ENCODE measurements around the gene ABHD11.
A peak's percentile ranks its signal among the peaks of the same experiment; 100 is the strongest.
"Not testable (repeated sequence)": the region's sequence is repeated elsewhere in the genome, so short reads cannot be mapped to it uniquely, and the experiment has no call there.

The ABHD11 gene, protein sequence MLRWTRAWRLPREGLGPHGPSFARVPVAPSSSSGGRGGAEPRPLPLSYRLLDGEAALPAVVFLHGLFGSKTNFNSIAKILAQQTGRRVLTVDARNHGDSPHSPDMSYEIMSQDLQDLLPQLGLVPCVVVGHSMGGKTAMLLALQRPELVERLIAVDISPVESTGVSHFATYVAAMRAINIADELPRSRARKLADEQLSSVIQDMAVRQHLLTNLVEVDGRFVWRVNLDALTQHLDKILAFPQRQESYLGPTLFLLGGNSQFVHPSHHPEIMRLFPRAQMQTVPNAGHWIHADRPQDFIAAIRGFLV

DNA sequence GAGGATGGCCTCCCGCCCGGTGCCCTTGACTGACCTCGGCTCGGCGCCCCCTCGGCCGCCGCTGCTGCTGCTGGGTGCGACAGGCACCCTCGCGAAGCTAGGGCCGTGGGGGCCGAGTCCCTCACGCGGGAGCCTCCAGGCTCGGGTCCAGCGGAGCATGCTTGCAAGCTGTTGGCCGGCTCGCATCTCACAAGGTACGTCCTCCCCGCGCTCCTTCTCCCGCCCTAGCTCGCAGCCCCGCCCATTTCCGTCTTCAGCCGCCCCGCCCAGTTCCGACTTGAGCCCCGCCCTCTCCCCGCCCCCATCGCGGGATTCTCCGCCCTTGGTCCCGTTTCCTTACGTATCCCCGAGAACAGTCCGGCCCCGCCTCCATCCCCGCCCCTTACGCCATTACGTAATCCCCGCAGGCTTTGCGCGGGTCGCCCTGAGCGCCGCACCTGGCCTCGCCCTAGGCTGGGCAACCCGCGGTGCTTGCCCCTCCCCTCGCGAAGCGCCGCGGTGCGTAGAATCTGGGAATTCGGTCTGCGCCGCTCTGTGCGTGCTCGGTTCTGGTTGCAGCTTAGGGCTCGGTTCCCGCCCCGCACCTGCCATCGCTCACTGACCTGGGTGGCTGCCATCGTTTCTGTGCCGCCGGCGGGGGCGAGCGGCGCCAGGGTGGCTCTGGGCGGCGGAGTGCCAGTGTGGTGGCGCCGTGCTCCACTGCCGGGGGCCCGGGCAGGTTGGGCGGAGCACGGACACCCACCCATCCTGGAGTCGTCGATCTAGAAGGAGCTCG, at the start of gene ABHD11:
ABHD11 (minus strand) TSS at position 191 of the 775 bp plus-strand sequence; CDS start at position 159, 32 bp downstream.
- peak; percentile 84 for DNase-seq (ENCODE audit: low read depth in 2 of 2)

DNA sequence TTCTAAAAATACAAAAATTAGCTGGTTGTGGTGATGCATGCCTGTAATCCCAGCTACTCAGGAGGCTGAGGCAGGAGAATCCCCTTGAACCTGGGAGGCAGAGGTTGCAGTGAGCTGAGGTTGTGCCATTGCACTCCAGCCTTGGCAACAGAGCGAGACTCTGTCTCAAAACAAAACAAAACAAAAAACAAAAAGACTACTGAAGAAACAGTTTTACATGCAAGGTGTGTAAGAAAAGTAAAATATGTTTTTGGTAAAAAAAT, 49.1 kb upstream of the ABHD11 start:
- DNase-seq (ENCODE audit: low read depth in 2 of 2): not testable (repeated sequence)

- DNase-seq (ENCODE audit: low read depth in 2 of 2): no peak
Measured at GRCh38 chr7:73786588-73786987, 48.0 kb upstream of the ABHD11 start.

DNA sequence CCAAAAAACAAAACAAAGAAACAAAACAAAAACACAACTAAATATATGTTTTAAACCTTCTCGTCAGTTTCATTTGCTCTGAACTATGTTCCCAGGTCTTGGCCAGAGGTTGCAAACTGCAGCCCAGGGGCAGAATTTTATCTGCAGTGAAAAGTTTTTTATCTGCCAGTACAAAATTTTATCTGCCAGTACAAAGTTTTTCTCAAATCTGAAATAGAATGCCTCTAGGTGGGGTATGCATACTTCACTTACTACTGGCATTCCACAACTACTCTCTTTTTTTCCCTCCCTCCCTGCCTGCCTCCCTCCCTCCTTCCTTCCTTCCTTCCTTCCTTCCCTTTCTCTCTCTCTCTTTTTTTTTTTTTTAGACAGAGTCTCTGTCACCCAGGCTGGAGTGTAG, 40.9 kb upstream of the ABHD11 start:
- no peak for DNase-seq (ENCODE audit: low read depth in 2 of 2)

GRCh38 chr7:73778801-73779389, 40.3 kb upstream of the ABHD11 start:
- DNase-seq (ENCODE audit: low read depth in 2 of 2): no peak

GRCh38 chr7:73774923-73775322, 36.3 kb upstream of the ABHD11 start:
- peak; percentile 6 to 8 for DNase-seq (ENCODE audit: low read depth in 2 of 2)

GRCh38 chr7:73773700-73774517, 35.3 kb upstream of the ABHD11 start:
- no peak for DNase-seq (ENCODE audit: low read depth in 2 of 2)

DNA sequence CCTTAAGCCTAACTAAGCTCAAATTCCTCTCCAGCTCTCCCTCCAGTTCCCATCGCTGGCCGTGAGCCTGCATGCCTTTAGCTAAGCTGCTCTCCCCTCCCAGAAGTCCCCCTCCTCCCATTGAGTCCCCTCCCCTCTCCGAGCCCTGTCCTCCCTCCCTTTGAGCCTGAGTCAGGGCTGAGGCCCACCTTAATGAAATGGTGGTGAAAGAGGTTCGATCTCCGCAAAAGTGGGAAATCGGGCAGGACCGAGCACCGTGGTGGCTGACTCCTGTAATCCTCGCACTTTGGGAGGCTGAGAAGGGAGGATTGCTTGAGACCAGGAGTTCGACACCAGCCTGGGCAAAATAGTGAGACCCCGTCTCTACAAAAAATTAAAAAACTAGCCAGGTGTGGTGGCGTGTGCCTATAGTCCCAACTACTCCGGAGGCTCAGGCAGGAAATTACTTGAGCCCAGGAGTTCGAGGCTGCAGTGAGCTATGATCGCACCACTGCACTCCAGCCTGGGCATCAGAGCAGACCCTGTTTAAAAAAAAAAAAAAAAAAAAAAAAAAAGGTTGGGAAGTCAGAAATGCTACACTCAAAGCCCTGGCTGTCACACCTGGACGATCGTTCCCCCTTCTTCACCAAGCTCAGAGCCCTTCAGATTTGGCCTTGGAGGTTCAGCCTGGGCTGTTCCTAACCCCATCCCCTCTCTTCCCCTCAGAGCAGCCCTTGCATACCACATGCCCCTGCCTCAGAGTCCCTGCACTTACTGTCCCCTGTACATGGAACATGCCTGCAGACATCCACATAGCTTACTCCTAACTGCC, 32.5 kb upstream of the ABHD11 start:
- DNase-seq (ENCODE audit: low read depth in 2 of 2): no peak

- no peak for DNase-seq (ENCODE audit: low read depth in 2 of 2)
Measured at GRCh38 chr7:73770002-73770859, 31.6 kb upstream of the ABHD11 start, which contains the start of gene CLDN3. Gene CLDN3, minus strand, starts transcription at chr7:73770270. Its CDS starts 221 bp downstream, at chr7:73770049.

DNA sequence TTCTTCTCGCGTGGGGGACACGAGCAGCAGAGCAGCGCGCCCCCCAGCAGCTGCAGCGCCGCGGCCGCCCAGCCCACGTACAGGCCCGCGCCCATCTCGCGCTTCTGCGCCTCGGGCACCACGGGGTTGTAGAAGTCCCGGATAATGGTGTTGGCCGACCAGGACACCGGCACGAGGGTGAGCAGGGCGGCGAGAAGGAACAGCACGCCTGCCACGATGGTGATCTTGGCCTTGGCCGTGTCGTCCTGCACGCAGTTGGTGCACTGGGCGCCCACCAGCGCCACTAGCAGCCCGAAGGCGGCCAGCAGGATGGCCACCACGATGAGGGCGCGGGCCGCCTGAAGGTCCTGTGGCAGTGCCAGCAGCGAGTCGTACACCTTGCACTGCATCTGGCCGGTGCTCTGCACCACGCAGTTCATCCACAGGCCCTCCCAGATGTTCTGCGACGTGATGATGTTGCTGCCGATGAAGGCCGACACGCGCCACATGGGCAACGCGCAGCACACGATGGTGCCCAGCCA, 30.9 kb upstream of the ABHD11 start:
- DNase-seq (ENCODE audit: low read depth in 2 of 2): no peak

GRCh38 chr7:73768641-73769480, 30.3 kb upstream of the ABHD11 start:
- no peak for DNase-seq (ENCODE audit: low read depth in 2 of 2)

DNA sequence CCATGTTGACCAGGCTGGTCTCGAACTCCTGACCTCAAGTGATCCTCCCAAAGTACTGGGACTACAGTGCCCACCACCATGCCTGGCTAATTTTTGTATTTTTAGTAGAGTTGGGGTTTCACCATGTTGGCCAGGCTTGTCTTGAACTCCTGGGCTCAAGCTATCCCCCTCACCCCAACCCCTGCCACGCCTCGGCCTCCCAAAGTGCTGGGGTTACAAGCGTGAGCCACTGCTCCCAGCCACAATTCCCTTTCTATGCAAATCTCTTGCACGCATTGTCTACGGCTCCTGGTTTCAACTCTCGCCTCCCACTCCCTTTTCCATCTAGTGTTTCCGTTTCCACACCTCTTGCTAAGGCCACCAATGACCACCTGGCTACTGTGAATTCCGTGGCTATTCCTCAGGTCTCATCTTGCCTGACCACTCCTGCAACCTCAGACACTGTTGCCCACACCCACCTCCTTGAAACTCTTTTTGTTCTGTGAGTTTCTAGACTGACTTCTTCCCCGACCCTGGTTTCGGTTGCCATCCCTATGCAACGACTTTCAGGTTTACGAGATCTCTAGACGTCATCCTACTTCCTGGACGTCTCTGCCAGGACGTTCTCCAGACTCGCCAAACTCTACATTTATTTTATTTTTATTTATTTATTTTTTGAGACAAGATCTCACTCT, 28.1 kb upstream of the ABHD11 start:
- DNase-seq (ENCODE audit: low read depth in 2 of 2): no peak

GRCh38 chr7:73762659-73762999, 24.0 kb upstream of the ABHD11 start:
- no peak for DNase-seq (ENCODE audit: low read depth in 2 of 2)

DNA sequence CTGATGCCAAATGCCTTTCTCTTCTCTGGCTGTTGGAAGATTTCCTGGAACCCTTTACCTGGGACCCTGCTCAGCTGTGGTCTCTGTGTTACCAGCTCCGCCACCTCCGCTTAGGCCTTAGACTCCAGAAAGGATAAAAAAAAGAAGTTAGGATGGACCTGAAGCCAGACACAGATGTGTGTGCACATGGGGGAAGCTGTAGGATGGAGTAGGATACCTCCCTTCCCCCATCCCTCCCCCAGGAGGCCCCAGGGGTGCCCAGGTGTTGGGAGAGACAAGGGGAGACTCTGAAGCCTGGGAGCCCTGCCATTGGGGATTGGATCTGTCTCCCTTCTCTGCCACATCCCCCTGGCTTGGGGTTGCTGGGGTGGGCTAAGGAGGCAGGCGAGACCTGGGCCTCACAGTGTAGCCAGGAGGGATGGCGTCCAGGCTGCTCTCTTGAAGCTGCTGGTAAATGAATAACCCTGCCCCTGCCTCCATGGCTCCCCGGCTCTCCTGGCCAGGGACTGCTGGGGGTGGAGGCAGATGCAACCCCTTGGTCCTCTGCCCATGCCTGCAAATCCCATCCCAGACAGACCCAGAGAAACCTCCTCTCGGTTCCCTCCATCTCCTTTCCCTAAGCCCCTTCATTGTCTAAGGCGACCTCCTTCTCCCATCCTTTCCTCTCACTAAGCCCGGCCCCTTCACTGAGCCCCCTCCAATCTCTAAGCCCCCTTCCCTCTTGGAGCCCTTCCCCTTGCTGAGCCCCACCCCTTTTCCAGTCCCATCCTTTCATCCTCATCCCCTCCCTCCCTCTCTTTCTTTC, 23.5 kb upstream of the ABHD11 start:
- no peak for DNase-seq (ENCODE audit: low read depth in 2 of 2)

GRCh38 chr7:73758581-73759138, 20.1 kb upstream of the ABHD11 start:
- no peak for DNase-seq (ENCODE audit: low read depth in 2 of 2)

GRCh38 chr7:73749931-73750776, 11.6 kb upstream of the ABHD11 start:
- DNase-seq (ENCODE audit: low read depth in 2 of 2): no peak

DNA sequence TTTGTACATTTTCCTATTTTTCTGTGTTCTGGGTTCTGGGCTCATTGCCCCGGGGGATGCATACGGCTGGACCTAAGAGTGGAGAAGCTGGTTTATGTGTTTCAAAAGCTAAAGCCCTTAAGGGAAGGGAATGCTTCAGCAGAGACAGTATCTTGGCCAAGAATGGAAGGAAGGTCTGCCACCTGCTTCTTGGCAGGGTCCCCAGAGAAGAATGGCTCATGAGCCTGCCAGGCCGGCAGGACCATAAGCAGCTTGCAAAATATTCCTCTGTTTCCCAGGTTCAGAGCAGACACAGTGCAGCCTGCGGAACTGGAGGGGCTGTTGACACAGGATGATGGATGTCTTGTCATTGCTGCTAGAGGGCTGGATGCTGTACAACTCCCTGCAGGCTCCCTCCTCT, 7.8 kb upstream of the ABHD11 start:
- no peak for DNase-seq (ENCODE audit: low read depth in 2 of 2)
